GOT3 (cell line): Measurements from ENCODE around the gene PAX7.
"Not testable (repeated sequence)": the region's sequence is repeated elsewhere in the genome, so short reads cannot be mapped to it uniquely, and the experiment has no call there.

Experiments
- DNase-seq: peaks from one replicate; lab custom pipeline; 2025; ENCODE audit warnings: mixed read lengths; lab: John Stamatoyannopoulos, UW

PAX7 gene

GRCh38 chr1:18730321-18730720 is 99.7 kb downstream of the PAX7 start:
- no peak for DNase-seq

DNA sequence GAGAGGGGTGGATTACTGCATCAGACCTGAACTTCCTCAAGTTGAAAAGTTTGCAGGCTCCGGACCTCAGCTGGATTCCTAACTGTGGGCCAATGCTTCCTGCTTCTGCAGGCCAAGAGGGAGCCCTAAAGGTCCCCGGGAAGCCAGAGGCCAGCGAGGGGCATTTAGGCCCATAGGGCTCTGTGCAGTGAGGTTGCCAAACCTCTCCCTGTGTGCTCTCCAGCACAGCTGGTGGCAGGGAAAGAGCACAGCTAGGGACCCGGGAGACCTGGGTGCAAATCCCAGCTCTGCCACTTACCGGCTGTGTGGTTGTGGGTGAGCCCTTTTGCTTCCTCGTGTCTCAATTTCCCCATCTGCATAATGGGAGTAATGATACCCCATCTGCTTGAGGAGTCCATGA is 100.5 kb downstream of the PAX7 start:
- no peak for DNase-seq

- DNase-seq: no peak
These were observed 101.1 kb downstream of the PAX7 start for GRCh38 chr1:18731591-18732235.

- DNase-seq: no peak
These were observed 102.0 kb downstream of the PAX7 start for GRCh38 chr1:18732686-18733085.

DNA sequence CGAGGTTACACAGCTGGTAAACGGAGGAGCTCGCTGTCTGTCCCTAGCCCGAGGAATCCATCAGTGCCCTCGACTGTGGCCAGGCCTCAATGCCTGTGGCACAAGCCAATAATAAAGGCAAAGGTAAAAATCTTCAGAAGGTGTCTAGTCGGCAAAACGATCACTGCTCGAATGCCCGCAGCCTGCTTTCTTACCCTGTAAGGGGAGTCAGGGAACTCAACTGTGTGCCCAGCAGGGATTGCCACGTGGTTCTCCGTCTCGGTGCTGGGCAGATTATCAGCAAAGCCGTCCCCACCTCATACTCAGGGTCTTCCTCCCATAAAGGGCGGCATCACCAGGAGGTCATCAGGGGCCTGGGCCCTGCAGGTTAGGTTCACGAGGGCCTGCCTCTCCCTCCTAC is 103.4 kb downstream of the PAX7 start:
- DNase-seq: no peak

DNA sequence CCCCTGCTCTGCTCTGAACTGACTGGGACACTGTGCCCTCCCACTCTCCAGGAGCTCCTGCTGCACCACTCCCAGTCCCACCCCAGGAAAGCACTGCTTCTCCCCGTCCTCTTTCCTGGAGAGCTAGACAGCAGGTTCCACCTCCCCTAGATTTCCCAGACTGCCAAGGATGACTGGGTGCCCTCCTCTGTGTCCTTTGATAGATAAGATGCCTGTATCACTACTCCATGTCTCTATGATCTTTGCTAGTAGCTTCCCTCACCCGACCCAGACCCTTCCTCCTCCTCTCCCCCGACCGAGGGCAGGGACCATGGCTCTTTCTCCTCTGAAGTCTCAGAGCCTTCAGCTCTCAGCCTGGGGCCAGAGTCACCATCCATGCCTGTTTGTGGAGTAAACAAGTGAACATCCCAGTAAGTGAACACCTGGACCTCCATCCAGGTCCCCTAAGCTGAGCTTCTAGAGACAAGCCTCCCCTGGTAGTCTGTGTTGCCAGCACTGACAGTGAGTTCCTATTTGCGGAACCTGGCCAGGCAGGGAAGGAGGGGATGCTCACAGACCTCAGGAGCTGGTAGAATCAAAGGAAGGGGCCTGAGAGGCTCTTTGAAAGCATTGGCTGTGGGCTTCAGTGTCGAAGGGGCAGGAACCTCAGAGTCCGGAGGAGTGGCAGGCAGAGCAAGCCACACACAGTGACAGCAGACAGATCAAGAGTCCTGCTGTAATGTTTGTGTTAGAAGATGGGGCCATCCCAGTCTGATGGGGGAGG is 104.0 kb downstream of the PAX7 start:
- no peak for DNase-seq

DNA sequence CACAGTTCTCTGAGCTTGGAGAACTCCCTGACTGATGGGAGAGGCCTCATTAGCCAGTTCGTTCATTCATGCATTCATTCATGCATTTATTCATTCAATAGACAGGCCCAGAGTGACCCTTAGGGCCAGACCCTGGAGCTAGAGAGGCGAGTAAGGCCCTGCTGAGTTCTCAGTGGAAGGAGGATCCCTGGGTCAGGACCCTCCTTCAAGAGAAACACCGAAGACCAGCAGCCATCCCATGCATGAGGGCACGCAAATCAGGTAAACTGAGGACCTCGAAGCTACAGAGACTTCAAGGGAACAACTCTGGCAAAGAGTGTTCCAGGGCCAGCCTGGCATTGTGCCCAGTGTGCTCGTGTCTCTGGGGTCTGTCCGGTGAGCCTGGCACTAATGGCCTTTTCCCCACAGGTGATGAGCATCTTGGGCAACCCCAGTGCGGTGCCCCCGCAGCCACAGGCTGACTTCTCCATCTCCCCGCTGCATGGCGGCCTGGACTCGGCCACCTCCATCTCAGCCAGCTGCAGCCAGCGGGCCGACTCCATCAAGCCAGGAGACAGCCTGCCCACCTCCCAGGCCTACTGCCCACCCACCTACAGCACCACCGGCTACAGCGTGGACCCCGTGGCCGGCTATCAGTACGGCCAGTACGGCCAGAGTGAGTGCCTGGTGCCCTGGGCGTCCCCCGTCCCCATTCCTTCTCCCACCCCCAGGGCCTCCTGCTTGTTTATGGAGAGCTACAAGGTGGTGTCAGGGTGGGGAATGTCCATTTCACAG is 104.8 kb downstream of the PAX7 start:
- DNase-seq: no peak

DNA sequence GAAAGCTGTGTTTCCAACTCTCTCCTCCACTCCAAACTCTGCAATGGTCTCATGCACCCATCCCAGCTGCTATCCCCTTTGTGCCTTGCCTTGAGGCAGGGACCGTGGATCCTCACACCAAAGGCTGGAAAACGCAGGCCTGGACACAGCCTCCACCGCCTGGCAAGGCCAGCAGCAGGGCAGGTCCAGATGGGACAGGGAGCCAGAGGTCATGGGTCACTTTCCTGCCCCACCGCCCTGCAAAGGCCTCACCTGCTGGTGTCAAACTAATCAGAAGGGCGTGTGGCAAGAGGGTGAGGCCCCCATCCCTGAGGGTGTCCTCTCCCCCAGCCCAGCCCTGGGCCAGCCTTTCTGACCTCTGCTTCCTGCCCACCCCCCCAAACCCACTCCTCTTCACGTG is 106.3 kb downstream of the PAX7 start:
- no peak for DNase-seq

DNA sequence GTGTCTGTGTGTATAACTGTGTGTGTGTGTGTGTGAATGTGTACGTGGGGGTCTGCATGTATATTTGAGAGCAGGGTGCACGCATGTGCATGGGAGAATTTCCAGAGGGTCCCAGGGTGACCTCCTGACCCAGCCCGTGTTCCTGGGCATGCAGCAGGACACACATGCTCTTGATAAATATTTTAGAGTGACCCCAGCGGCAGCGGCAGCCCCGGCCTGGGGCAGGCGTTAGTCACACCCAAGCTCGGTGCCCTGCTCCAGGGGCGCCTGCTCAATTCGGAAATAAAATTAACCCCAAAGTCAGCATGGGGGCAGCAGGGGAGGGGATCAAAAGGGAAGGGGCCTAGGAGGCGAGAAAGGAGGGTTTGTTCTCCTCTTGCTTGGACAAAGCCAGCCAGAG is 107.5 kb downstream of the PAX7 start:
- DNase-seq: no peak

- no peak for DNase-seq
These were observed 108.0 kb downstream of the PAX7 start for GRCh38 chr1:18738617-18739016.

GRCh38 chr1:18739408-18739807 is 108.8 kb downstream of the PAX7 start:
- DNase-seq: no peak

DNA sequence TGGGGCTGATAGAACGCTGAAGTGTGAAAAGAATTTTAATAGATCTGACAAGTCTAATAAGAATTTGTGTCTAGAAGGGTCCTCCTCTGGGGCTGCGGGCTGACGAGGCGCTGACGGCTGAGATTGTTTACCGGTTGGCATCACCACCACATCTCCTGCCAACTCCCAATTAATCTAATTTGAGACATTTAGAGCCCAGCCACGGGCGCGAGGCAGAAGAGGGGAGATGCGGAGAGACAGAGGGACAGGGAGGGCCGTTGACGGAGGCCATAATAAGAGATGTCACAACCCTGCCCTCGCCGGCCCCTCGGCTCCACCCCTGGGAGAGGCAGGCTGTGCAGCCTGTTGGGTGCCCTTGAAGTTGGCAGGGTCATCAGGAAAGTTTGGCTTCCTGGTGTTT is 109.3 kb downstream of the PAX7 start:
- no peak for DNase-seq

GRCh38 chr1:18740617-18741016 is 110.0 kb downstream of the PAX7 start:
- DNase-seq: no peak

DNA sequence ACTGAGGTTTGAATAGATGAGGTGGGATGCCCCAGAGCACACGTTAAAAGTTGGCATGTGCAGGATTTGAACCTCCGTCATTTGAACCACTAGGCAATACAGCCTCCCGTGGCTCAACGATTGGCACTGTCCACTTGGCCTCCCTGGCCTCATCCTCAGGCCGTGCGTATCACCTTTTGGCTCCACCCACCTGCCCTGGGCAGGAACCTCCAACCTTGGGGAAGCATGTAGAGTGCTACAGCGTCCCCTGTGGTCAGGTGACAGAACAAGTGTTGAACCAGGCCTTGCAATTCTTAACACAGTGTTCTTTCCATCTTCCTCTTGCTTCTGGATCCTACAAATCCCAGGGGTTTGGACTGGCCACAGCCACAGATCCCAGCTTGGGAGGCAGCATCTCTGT is 112.6 kb downstream of the PAX7 start:
- no peak for DNase-seq

GRCh38 chr1:18744381-18744780 is 113.7 kb downstream of the PAX7 start:
- DNase-seq: not testable (repeated sequence)

DNA sequence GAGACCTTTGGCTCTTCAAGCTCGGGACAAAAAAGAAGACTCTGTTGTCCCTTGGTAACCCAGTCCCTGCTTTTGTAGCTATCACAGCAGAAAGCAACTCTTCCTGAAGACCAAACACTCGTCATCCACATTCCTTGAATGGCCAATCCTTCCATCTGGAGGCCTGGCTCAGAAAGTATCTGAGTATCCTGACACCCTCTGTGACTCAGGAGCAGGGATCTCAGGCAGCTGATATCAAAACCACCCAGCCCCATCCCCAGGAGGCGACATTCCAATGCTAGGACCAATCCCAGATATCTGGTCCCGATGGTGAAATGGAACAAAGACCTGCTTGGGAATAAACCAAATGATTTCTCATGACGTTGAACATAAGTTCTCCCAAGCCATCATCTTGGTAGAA is 116.3 kb downstream of the PAX7 start:
- DNase-seq: no peak

- DNase-seq: no peak
These were observed 117.0 kb downstream of the PAX7 start for GRCh38 chr1:18747671-18748070.

DNA sequence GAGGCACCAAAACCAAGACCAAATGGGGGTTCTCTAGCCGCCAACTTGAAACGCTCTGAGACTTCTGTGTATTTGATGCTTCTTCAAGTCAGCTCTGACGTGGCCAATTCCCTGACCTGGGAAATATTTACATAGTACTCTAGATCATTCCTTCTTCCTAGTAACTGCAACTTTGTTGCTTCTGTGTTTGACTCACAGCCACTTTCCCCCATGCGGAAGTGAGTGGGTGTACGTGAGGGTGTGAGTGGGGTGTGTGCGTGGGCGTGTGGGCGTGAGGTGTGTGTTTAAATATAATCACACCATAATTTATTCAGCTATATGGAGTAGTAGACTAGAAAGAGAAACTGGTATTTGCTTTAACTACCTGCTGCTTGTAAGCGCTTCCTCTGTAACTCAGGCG is 117.8 kb downstream of the PAX7 start:
- no peak for DNase-seq

DNA sequence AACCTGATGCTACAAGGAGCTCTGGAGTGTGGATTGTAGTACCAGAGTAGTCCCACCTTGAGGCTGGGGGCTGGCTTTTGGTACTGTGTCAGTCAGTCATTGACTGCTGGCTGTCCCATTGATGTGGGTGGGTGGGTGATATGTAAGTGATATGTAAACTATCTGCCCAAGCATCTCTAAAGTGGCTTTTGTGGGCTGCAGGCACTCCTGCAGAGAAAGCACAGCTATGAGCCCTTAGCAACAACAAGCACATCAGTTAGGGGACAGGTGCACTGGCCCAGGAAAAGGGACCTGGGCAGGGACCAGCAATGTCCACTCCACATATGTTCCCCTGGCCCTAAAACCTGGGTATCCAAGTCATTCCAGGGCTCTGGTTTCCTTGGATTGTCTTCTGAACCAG is 118.9 kb downstream of the PAX7 start:
- DNase-seq: no peak

DNA sequence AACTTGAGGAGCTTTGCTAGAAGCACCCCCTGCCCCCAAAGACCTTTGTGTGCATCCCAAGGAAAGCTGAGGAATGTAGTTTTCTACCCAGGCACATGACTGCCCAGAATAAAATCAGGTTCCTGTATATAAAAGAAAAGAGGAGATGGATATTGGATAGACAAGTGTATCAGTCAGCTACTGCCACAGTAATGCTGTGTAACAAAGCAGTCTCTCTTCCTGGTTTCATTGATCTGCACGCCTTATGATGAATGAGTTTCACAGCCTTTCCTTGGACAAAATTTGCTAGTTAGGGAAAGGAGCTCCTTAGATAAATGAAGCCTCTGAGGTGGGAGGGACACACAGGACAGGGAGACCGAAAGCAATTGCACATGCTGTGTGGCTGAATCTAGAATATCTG is 120.0 kb downstream of the PAX7 start:
- no peak for DNase-seq

- no peak for DNase-seq
These were observed 120.8 kb downstream of the PAX7 start for GRCh38 chr1:18751425-18751824.

- no peak for DNase-seq
These were observed 121.8 kb downstream of the PAX7 start for GRCh38 chr1:18752409-18752808.

DNA sequence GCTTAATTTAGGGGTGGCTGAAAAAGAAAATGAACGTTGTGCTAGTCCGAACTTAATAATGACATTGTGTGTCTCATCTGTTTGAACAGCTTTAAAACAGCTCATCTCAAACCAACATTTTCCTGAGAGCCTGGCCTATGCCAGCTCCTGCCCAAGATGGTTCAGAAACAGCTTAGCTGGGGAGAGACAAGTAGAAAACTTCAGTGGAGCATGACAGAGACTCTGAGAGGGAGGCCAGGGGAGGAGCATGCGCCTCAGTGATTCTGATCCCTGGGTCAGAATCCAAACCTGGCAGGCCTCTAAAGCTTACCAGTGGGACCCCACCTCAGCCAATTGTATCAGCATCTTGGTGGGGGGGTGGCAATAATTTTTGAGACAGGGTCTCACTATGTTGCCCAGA is 129.5 kb downstream of the PAX7 start:
- no peak for DNase-seq
